Measurements from ENCODE around the gene AR. TPM values are rescaled to one million over a fixed set of nuclear protein-coding genes. Genes with fewer than 3 reads are reported as not detected.

Gene AR
- total RNA-seq, 2 donors from 2014 or later, result 1.5 to 2.2 TPM

DNA sequence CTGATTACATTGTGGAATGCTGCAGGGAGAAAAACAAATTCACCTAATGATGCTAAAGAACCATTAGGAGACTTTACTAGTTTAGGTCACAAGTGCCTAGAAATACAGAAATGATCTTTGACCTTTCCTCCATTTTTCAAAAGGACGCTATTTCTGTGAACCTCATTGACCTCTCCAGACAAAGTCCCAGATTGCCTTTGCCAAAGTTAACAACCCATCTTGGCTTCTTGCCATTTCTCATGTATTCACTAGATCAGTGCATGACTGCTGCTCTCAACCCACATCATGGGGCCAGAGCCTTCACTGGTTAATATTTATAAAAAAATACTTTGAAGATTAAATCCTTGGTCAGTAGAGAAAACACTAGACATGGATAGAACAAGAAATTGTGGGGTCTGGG is 19.9 kb upstream of the AR start:
- TF ChIP-seq, protein P1, sequence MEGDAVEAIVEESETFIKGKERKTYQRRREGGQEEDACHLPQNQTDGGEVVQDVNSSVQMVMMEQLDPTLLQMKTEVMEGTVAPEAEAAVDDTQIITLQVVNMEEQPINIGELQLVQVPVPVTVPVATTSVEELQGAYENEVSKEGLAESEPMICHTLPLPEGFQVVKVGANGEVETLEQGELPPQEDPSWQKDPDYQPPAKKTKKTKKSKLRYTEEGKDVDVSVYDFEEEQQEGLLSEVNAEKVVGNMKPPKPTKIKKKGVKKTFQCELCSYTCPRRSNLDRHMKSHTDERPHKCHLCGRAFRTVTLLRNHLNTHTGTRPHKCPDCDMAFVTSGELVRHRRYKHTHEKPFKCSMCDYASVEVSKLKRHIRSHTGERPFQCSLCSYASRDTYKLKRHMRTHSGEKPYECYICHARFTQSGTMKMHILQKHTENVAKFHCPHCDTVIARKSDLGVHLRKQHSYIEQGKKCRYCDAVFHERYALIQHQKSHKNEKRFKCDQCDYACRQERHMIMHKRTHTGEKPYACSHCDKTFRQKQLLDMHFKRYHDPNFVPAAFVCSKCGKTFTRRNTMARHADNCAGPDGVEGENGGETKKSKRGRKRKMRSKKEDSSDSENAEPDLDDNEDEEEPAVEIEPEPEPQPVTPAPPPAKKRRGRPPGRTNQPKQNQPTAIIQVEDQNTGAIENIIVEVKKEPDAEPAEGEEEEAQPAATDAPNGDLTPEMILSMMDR (conservative IDR thresholded peaks at IDR 0.05), result no peak
- H3K27ac Mint-ChIP-seq, result no peak overlapping the region
- no peaks in the 10 kb centered on the region for H3K9me3 ChIP-seq (ENCODE audit: control insufficient read depth, low read length)

DNA sequence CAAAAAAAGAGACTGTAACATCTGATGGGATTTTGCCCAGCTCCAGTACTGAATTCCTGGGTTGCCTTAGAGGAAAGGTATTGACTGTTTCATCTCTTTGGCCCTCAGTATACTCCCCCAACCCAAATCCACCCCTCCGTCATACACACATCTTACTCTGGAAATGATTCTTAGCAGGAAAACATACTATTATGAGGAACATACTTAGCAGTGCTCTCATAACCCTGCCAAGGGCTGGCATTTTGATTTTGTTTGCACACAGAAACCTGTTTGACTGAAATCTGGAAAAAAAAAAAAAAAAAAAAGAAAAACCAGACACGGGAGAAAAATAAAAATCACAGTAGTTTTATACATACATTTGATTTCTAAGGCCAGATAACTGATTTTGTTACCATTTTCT is 19.4 kb upstream of the AR start:
- no peak overlapping the region for H3K27ac Mint-ChIP-seq
- Histone ChIP-seq H3K27ac (ENCODE audit: low read depth, low read length) (no peak overlapping the region), H3K4me1 (ENCODE audit: control insufficient read depth, insufficient read depth, low read length) (no peaks in the 10 kb centered on the region), H3K9ac (ENCODE audit: extremely low read depth, low read length, poor library complexity, severe bottlenecking) (no peak overlapping the region), H3K27me3 (ENCODE audit: control insufficient read depth, insufficient read depth, low read length, poor library complexity, severe bottlenecking) (no peaks in the 10 kb centered on the region), H3K9me3 (ENCODE audit: control insufficient read depth, low read length) (no peaks in the 10 kb centered on the region), H3K4me3 (ENCODE audit: low read length) (no peak overlapping the region), H3K36me3 (ENCODE audit: control insufficient read depth, insufficient read depth, low read length) (no peaks in the 10 kb centered on the region)
- no peaks in the 10 kb centered on the region for H3K36me3 Mint-ChIP-seq (ENCODE audit: low read depth)
- peaks cover 30% of the 10 kb centered on the region for H3K9me3 Mint-ChIP-seq
- H3K4me1 Mint-ChIP-seq, result no peaks in the 10 kb centered on the region
- DNase-seq, result no peak
- WGBS, 2 experiments (ENCODE audit: insufficient coverage in 1 of 2, insufficient read length in 1 of 2), result 100% methylated on average over 1 of the region's 2 CpGs; no CpG with 5 or more reads in 1 of the 2 experiments
- peaks cover 2% of the 10 kb centered on the region for H3K27me3 Mint-ChIP-seq (ENCODE audit: insufficient read depth)
- TF ChIP-seq, protein P1 (conservative IDR thresholded peaks at IDR 0.05), result no peak
- H3K4me3 Mint-ChIP-seq, result no peak overlapping the region

More for the DNA sequence above, 19.9 kb upstream of the AR start:
- Histone ChIP-seq H3K4me3 (ENCODE audit: low read length) (no peak overlapping the region), H3K27ac (ENCODE audit: low read depth, low read length) (no peak overlapping the region), H3K27me3 (ENCODE audit: control insufficient read depth, insufficient read depth, low read length, poor library complexity, severe bottlenecking) (no peaks in the 10 kb centered on the region), H3K36me3 (ENCODE audit: control insufficient read depth, insufficient read depth, low read length) (no peaks in the 10 kb centered on the region), H3K4me1 (ENCODE audit: control insufficient read depth, insufficient read depth, low read length) (no peaks in the 10 kb centered on the region), H3K9ac (ENCODE audit: extremely low read depth, low read length, poor library complexity, severe bottlenecking) (no peak overlapping the region)
- H3K4me1 Mint-ChIP-seq, result no peaks in the 10 kb centered on the region
- no peaks in the 10 kb centered on the region for H3K36me3 Mint-ChIP-seq (ENCODE audit: low read depth)
- DNase-seq, result no peak
- H3K27me3 Mint-ChIP-seq (ENCODE audit: insufficient read depth), result peaks cover 2% of the 10 kb centered on the region
- H3K4me3 Mint-ChIP-seq, result no peak overlapping the region
- H3K9me3 Mint-ChIP-seq, result peaks cover 35% of the 10 kb centered on the region
- 100% methylated on average over 1 of the region's 1 CpG; no CpG with 5 or more reads in 1 of the 2 experiments for WGBS, 2 experiments (ENCODE audit: insufficient coverage in 1 of 2, insufficient read length in 1 of 2)

DNA sequence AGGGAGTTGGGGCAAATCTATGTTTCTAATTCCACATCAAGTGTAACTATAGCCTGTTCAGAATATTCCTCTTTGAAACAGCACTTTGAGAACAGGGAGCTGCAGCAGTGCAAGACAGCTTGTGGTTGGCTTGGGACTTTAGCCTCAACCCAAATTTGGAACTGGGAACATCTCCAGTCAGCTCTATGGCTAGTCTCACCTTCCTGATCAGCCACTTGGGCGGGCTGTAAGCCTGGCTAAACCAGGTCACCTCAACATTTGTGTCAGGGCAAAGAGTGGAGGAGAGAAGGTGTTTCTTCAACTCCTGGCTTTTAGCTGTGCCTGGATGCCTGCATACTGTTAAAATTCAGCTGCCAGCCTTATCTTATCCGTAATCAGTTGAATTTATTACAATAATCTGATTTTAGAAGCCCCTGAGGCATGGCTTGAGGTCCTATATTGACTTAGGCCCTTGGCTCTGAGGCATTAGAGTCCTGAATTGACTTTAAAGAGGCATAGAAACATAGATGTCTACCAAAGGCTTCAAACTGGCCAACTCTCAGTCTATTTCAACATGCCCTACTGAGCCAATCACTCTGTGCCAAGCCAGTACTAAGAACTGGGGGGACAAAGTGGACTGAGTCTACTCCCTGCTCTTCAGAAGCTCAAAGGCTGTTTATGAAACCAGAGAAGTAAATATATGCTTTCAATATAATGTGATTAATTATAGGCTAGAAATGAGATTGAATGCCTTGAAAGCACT is 18.7 kb upstream of the AR start:
- Mint-ChIP-seq H3K9me3 (peaks cover 24% of the 10 kb centered on the region), H3K36me3 (ENCODE audit: low read depth) (no peaks in the 10 kb centered on the region), H3K4me1 (no peaks in the 10 kb centered on the region), H3K4me3 (no peak overlapping the region), H3K27ac (no peak overlapping the region), H3K27me3 (ENCODE audit: insufficient read depth) (peaks cover 2% of the 10 kb centered on the region)
- no peak overlapping the region for H3K27ac ChIP-seq (ENCODE audit: low read depth, low read length)
- H3K4me3 ChIP-seq (ENCODE audit: low read length), result no peak overlapping the region
- no peaks in the 10 kb centered on the region for H3K27me3 ChIP-seq (ENCODE audit: control insufficient read depth, insufficient read depth, low read length, poor library complexity, severe bottlenecking)
- no peaks in the 10 kb centered on the region for H3K9me3 ChIP-seq (ENCODE audit: control insufficient read depth, low read length)
- 74% methylated on average over 2 of the region's 2 CpGs; no CpG with 5 or more reads in 1 of the 2 experiments for WGBS, 2 experiments (ENCODE audit: insufficient coverage in 1 of 2, insufficient read length in 1 of 2)
- TF ChIP-seq, protein P1 (conservative IDR thresholded peaks at IDR 0.05), result no peak
- H3K36me3 ChIP-seq (ENCODE audit: control insufficient read depth, insufficient read depth, low read length), result no peaks in the 10 kb centered on the region
- no peak for DNase-seq
- H3K9ac ChIP-seq (ENCODE audit: extremely low read depth, low read length, poor library complexity, severe bottlenecking), result no peak overlapping the region
- no peaks in the 10 kb centered on the region for H3K4me1 ChIP-seq (ENCODE audit: control insufficient read depth, insufficient read depth, low read length)
